HTERT RPE-1 (cell line): ENCODE measurements around the gene EIF4G1.

Experiments
- in situ Hi-C: fragments of 300-500 bp; cut with MboI; formaldehyde crosslinking; loops from 4 replicates; pipeline ENCODE4 v1.14.3; 2020; ENCODE audit warnings: low sequenced_read_pairs

Gene EIF4G1

GRCh38 chr3:184383033-184383740 is 68.8 kb downstream of the EIF4G1 start:
- in situ Hi-C loops = no loop called here

- in situ Hi-C loops = no loop called here
These were observed 69.9 kb downstream of the EIF4G1 start for GRCh38 chr3:184384342-184384741.
